GM10266 (cell line): ENCODE data around the gene APPL2.

Experiments used
- DNase-seq: peaks from one replicate; pipeline ENCODE4 v3.0.0; 2012; ENCODE audit errors: extremely low spot score
- TF ChIP-seq, protein P1 (sequence below): IDR thresholded peaks from 2 replicates; pipeline ENCODE4 v1.5.1; 2012; ENCODE audit warnings: mild to moderate bottlenecking, low read depth; ENCODE audit not compliant: control insufficient read depth, insufficient read depth; ENCODE audit errors: missing control alignments

APPL2 gene

DNA sequence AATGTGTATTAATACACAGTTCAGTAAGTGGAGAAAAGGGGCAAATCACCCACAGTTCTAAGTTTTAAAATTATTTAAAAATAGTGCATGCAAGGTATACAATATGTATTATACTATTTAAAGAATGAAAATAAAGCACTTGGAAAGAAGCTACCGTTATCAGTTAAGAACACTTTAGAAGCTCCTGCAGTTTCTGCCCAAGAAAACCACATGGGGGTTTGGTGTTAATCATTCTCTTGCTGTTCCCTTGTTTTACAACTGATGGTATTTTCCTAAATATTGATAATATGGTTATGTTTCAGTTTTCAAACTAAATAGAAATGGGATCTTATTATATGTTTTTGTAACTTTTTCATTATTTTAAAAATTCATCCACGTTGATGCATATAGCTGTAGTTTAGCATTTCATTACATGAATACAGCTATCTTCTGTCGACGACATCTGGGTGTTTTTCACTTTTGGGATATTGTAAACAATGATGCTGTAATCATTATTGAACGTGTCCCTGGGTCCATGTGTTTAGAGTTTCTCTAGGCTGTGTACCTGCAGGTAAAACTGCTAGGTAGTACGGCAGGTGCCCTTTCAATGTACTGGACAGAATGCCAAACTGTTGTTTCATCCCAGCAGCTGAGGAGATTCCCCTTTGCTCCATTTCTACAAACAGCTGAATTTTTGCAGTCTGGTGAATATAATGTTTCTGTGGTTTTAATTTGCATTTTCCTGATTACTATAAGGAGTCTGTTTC, 64.1 kb downstream of the APPL2 start:
- no peak for DNase-seq
- TF ChIP-seq, protein P1, sequence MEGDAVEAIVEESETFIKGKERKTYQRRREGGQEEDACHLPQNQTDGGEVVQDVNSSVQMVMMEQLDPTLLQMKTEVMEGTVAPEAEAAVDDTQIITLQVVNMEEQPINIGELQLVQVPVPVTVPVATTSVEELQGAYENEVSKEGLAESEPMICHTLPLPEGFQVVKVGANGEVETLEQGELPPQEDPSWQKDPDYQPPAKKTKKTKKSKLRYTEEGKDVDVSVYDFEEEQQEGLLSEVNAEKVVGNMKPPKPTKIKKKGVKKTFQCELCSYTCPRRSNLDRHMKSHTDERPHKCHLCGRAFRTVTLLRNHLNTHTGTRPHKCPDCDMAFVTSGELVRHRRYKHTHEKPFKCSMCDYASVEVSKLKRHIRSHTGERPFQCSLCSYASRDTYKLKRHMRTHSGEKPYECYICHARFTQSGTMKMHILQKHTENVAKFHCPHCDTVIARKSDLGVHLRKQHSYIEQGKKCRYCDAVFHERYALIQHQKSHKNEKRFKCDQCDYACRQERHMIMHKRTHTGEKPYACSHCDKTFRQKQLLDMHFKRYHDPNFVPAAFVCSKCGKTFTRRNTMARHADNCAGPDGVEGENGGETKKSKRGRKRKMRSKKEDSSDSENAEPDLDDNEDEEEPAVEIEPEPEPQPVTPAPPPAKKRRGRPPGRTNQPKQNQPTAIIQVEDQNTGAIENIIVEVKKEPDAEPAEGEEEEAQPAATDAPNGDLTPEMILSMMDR: no peak

DNA sequence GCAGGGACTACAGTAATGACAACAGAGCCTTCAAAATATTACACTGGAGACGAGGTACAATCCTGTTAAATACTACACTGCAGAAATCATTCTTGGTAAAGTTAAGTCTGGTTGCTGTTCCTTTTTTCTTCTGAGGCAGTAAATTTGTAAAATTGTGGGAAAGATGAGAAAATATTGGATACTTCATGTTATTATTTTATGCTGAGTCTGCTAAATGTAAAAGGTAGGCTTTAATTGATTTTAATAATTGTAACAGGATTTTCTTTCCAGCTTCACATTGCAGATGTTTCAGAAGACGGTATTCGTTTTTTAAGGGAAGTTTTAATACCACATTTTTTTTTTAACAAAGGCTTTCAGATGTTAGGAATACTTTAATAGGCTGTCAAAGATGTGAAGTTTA, 65.8 kb downstream of the APPL2 start:
- TF ChIP-seq, protein P1: no peak
- DNase-seq: no peak

DNA sequence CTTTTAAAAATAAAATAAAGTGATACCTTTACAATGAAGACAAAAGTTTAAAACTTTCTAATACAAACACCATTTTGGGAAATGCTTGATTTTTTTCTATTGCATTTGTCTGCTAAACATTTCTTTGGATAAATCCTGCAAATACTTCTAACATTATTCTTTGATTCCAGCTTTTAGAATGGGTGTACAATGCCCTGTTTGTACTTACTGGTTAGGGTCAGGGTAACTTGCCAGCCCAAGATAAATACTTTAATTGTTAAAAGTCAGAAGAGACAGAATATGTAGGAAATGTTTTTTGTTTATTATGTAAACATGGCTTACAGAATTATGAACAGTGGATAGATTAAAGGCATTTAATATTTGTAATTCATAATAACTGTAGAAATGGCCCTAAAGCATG, 68.0 kb downstream of the APPL2 start:
- TF ChIP-seq, protein P1: no peak
- DNase-seq: no peak

DNA sequence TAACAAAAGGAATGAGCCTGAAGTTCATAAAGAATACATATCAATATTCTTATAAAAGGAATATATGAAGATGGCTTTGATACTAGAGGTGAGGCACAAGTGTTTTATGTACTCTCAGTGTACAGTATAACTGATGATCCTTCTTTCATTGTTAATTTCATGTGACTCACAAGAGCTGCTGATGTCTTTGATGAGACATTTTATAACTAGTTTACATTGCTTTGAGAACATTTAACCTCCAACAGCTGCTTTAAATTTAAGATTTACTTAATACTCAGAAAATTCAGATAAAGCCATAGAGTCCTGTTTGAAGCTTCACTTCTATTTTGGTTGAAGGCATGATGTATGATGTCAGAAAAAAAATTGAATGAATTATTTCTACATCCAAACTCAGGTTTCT, 68.6 kb downstream of the APPL2 start:
- DNase-seq: no peak
- TF ChIP-seq, protein P1: no peak

DNA sequence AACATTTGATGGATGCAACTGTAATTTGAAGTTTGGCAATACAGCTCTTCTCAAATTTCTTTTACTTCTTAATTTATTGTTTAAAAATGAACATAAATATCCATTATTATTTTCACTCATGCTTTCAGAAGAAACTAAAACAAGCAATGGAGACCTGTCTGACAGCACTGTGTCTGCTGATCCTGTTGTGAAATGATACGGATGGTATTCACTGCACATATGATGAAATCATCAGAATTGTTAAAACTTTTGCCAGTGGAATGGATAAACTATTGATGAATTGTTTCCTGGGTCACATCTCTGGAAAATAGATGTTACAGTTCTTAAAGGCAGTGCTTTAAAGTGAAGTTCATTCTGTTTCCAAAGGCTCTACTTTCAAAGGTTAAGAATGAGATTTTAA, 69.2 kb downstream of the APPL2 start:
- TF ChIP-seq, protein P1: no peak
- DNase-seq: no peak

DNA sequence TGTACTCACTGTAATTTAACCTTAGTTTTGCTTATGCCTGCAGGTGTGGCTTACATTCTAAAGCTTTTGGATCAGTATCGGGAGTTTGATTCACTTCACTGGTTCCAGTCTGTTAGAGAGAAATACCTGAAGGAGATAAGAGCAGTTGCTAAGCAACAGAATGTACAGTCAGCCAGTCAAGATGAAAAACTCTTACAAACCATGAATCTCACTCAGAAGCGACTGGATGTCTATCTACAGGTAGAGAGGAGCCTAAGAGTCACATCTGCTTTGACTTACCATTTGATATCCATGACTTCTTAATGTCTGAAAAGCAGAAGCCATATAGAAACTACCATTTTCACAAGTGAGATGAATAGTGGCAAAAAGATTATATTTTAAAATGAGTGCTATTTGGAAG, 71.9 kb downstream of the APPL2 start:
- DNase-seq: no peak
- TF ChIP-seq, protein P1: no peak

DNA sequence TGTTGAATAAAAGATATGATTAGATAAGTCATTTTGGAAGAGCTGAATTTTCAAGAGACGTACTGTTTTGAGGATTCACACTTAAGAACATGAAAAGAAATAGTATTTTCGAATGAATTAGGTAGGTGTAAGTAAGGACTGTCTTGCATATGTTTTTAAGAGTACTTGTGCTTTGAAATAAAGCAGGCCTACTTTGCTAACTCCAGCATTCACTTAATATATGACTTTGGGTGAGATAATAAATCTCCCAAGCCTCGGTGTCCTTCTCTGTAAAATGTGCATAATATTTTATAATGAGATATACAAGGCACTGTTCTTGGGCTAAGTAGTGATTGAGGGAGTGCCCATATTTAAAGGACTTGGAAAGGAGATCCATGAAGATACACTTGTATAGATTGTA, 73.8 kb downstream of the APPL2 start:
- DNase-seq: no peak
- TF ChIP-seq, protein P1: no peak
